Measurements from ENCODE around the gene MRAP. TPM values are rescaled to one million over a fixed set of nuclear protein-coding genes. Genes with fewer than 3 reads are reported as not detected.
"Not testable (repeated sequence)": the region's sequence is repeated elsewhere in the genome, so short reads cannot be mapped to it uniquely, and the experiment has no call there.

Gene MRAP
- total and polyA plus RNA-seq, 2 donors from 2014 or later: not detected

DNA sequence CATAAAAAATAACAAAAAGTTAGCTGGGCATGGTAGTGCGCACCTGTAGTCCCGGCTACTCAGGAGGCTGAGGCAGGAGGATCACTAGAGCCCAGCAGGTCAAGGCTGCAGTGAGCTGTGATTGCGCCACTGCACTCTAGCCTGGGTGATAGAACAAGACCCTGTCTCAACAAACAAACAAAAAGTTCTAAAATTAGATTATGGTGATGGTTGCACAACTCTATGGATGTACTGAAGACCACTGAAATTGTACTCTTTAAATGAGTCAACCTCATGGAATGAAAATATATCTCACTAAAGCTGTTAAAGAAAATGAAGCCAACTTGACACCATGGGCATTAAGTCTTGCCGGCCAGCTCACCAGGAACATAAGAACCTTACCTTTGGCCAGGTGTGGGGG, 9.1 kb downstream of the MRAP start:
- TF ChIP-seq, protein P1, sequence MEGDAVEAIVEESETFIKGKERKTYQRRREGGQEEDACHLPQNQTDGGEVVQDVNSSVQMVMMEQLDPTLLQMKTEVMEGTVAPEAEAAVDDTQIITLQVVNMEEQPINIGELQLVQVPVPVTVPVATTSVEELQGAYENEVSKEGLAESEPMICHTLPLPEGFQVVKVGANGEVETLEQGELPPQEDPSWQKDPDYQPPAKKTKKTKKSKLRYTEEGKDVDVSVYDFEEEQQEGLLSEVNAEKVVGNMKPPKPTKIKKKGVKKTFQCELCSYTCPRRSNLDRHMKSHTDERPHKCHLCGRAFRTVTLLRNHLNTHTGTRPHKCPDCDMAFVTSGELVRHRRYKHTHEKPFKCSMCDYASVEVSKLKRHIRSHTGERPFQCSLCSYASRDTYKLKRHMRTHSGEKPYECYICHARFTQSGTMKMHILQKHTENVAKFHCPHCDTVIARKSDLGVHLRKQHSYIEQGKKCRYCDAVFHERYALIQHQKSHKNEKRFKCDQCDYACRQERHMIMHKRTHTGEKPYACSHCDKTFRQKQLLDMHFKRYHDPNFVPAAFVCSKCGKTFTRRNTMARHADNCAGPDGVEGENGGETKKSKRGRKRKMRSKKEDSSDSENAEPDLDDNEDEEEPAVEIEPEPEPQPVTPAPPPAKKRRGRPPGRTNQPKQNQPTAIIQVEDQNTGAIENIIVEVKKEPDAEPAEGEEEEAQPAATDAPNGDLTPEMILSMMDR (IDR thresholded peaks at IDR 0.05; ENCODE audit: borderline replicate concordance, extremely low read depth, insufficient read depth): no peak
- H3K4me1 ChIP-seq (ENCODE audit: control insufficient read depth in 2 of 3, insufficient read depth in 2 of 3, low read depth in 1 of 3, low read length in 3 of 3): no peaks in the 10 kb centered on the region
- no peak overlapping the region for H3K27ac ChIP-seq (ENCODE audit: low read depth in 2 of 2, low read length in 2 of 2)
- no peak for DNase-seq
- no peak for FAIRE-seq
- H3K36me3 ChIP-seq (ENCODE audit: control insufficient read depth in 2 of 3, insufficient read depth in 3 of 3, low read length in 3 of 3): no peaks in the 10 kb centered on the region
- no peaks in the 10 kb centered on the region for H3K9me3 ChIP-seq (ENCODE audit: control insufficient read depth in 2 of 3, insufficient read depth in 1 of 3, low read length in 3 of 3)
- H3K9ac ChIP-seq (ENCODE audit: low read length in 3 of 3): no peak overlapping the region
- intact Hi-C loops (cut with DNase I): no loop called here
- H3K27me3 ChIP-seq (ENCODE audit: control insufficient read depth, insufficient read depth, low read length): no peaks in the 10 kb centered on the region
- H3K4me3 ChIP-seq (ENCODE audit: low read length in 3 of 3): no peak overlapping the region

- Histone ChIP-seq H3K36me3 (ENCODE audit: control insufficient read depth in 2 of 3, insufficient read depth in 3 of 3, low read length in 3 of 3) (peaks cover 0 to 2% (median 0%) of the 10 kb centered on the region in 3 donors), H3K9me3 (ENCODE audit: control insufficient read depth in 2 of 3, insufficient read depth in 1 of 3, low read length in 3 of 3) (no peaks in the 10 kb centered on the region), H3K27ac (ENCODE audit: low read depth in 2 of 2, low read length in 2 of 2) (no peak overlapping the region), H3K27me3 (ENCODE audit: control insufficient read depth, insufficient read depth, low read length) (no peaks in the 10 kb centered on the region), H3K4me1 (ENCODE audit: control insufficient read depth in 2 of 3, insufficient read depth in 2 of 3, low read depth in 1 of 3, low read length in 3 of 3) (no peaks in the 10 kb centered on the region), H3K9ac (ENCODE audit: low read length in 3 of 3) (no peak overlapping the region), H3K4me3 (ENCODE audit: low read length in 3 of 3) (no peak overlapping the region)
- DNase-seq (no peak), FAIRE-seq (no peak)
- intact Hi-C loops (cut with DNase I): no loop called here
- TF ChIP-seq, protein P1 (IDR thresholded peaks at IDR 0.05; ENCODE audit: borderline replicate concordance, extremely low read depth, insufficient read depth): no peak
These were observed 10.0 kb downstream of the MRAP start for GRCh38 chr21:32308696-32309095.

DNA sequence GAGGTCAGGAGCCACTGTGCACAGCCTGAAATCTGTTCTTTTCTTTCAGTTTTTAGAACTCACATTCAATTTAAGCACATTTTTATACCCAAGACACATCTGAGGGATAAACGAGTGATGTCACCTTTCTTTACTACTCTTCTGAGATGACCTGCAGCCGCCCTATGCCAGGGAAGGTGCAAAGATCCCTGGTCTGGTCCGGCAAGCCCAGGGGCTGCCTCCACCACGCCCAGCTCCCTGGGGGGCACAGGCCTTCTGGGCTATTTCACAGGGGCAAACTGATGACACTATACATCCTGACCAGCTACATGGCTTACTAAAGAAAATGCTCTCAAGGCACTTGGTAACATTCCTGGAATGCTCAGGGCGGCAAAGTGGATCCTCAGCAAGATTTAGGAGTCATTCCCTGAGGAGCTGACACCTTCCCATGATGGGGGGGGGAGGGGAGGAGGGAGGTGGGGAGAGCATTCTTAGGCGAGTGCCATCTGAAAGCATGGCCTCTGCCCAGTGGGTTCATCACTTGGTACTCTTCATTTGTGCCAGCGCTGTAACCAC, 11.3 kb downstream of the MRAP start:
- TF ChIP-seq, protein P1 (IDR thresholded peaks at IDR 0.05; ENCODE audit: borderline replicate concordance, extremely low read depth, insufficient read depth): no peak
- no peak overlapping the region for H3K9ac ChIP-seq (ENCODE audit: low read length in 3 of 3)
- FAIRE-seq (no peak), DNase-seq (no peak)
- H3K27ac ChIP-seq (ENCODE audit: low read depth in 2 of 2, low read length in 2 of 2): no peak overlapping the region
- peaks cover 0 to 6% (median 2%) of the 10 kb centered on the region in 3 donors for H3K36me3 ChIP-seq (ENCODE audit: control insufficient read depth in 2 of 3, insufficient read depth in 3 of 3, low read length in 3 of 3)
- no peaks in the 10 kb centered on the region for H3K9me3 ChIP-seq (ENCODE audit: control insufficient read depth in 2 of 3, insufficient read depth in 1 of 3, low read length in 3 of 3)
- H3K4me3 ChIP-seq (ENCODE audit: low read length in 3 of 3): no peak overlapping the region
- intact Hi-C loops (cut with DNase I): no loop called here
- no peaks in the 10 kb centered on the region for H3K4me1 ChIP-seq (ENCODE audit: control insufficient read depth in 2 of 3, insufficient read depth in 2 of 3, low read depth in 1 of 3, low read length in 3 of 3)
- H3K27me3 ChIP-seq (ENCODE audit: control insufficient read depth, insufficient read depth, low read length): no peaks in the 10 kb centered on the region

GRCh38 chr21:32310976-32311375, 12.3 kb downstream of the MRAP start:
- H3K4me3 ChIP-seq (ENCODE audit: low read length in 3 of 3); FAIRE-seq; H3K9ac ChIP-seq (ENCODE audit: low read length in 3 of 3); intact Hi-C loops (cut with DNase I); H3K27me3 ChIP-seq (ENCODE audit: control insufficient read depth, insufficient read depth, low read length); H3K4me1 ChIP-seq (ENCODE audit: control insufficient read depth in 2 of 3, insufficient read depth in 2 of 3, low read depth in 1 of 3, low read length in 3 of 3); DNase-seq; H3K36me3 ChIP-seq (ENCODE audit: control insufficient read depth in 2 of 3, insufficient read depth in 3 of 3, low read length in 3 of 3); H3K27ac ChIP-seq (ENCODE audit: low read depth in 2 of 2, low read length in 2 of 2); H3K9me3 ChIP-seq (ENCODE audit: control insufficient read depth in 2 of 3, insufficient read depth in 1 of 3, low read length in 3 of 3): not testable (repeated sequence)
